ENCODE data around the gene SCAMP4. TPM values are rescaled to one million over a fixed set of nuclear protein-coding genes. Genes with fewer than 3 reads are reported as not detected.
"Not testable (repeated sequence)": the region's sequence is repeated elsewhere in the genome, so short reads cannot be mapped to it uniquely, and the experiment has no call there.

SCAMP4 gene
- total RNA-seq, 1 experiment from 2014 or later, result 38.5 TPM

GRCh38 chr19:1864480-1865171 lies 40.6 kb upstream of the SCAMP4 start:
- in situ Hi-C loops (cut with HindIII; ENCODE audit: low pct_unique_long_range_greater_than_20kb, low sequenced_read_pairs), result no loop called here
- DNase-seq (ENCODE audit: low read depth, low spot score), result peak; percentile 52

- in situ Hi-C loops (cut with HindIII; ENCODE audit: low pct_unique_long_range_greater_than_20kb, low sequenced_read_pairs), result no loop called here
- DNase-seq (ENCODE audit: low read depth, low spot score), result no peak
Measured at GRCh38 chr19:1865172-1866010, 39.8 kb upstream of the SCAMP4 start.

GRCh38 chr19:1866693-1867348 lies 38.4 kb upstream of the SCAMP4 start:
- in situ Hi-C loops (cut with HindIII; ENCODE audit: low pct_unique_long_range_greater_than_20kb, low sequenced_read_pairs), result no loop called here
- DNase-seq (ENCODE audit: low read depth, low spot score), result no peak

- in situ Hi-C loops (cut with HindIII; ENCODE audit: low pct_unique_long_range_greater_than_20kb, low sequenced_read_pairs), result no loop called here
- DNase-seq (ENCODE audit: low read depth, low spot score), result no peak
Measured at GRCh38 chr19:1867349-1867724, 37.9 kb upstream of the SCAMP4 start.

- DNase-seq (ENCODE audit: low read depth, low spot score), result no peak
- in situ Hi-C loops (cut with HindIII; ENCODE audit: low pct_unique_long_range_greater_than_20kb, low sequenced_read_pairs), result no loop called here
Measured at GRCh38 chr19:1868971-1869370, 36.2 kb upstream of the SCAMP4 start.

GRCh38 chr19:1871140-1871597 lies 34.0 kb upstream of the SCAMP4 start:
- DNase-seq (ENCODE audit: low read depth, low spot score), result no peak
- in situ Hi-C loops (cut with HindIII; ENCODE audit: low pct_unique_long_range_greater_than_20kb, low sequenced_read_pairs), result no loop called here

GRCh38 chr19:1871630-1872029 lies 33.6 kb upstream of the SCAMP4 start:
- no peak for DNase-seq (ENCODE audit: low read depth, low spot score)
- in situ Hi-C loops (cut with HindIII; ENCODE audit: low pct_unique_long_range_greater_than_20kb, low sequenced_read_pairs), result no loop called here

GRCh38 chr19:1872807-1873523 lies 32.2 kb upstream of the SCAMP4 start:
- no peak for DNase-seq (ENCODE audit: low read depth, low spot score)
- in situ Hi-C loops (cut with HindIII; ENCODE audit: low pct_unique_long_range_greater_than_20kb, low sequenced_read_pairs), result no loop called here

GRCh38 chr19:1873524-1874473 lies 31.4 kb upstream of the SCAMP4 start:
- in situ Hi-C loops (cut with HindIII; ENCODE audit: low pct_unique_long_range_greater_than_20kb, low sequenced_read_pairs), result no loop called here
- DNase-seq (ENCODE audit: low read depth, low spot score), result no peak

GRCh38 chr19:1874554-1875185 lies 30.5 kb upstream of the SCAMP4 start:
- DNase-seq (ENCODE audit: low read depth, low spot score), result no peak
- in situ Hi-C loops (cut with HindIII; ENCODE audit: low pct_unique_long_range_greater_than_20kb, low sequenced_read_pairs), result no loop called here

- in situ Hi-C loops (cut with HindIII; ENCODE audit: low pct_unique_long_range_greater_than_20kb, low sequenced_read_pairs); DNase-seq (ENCODE audit: low read depth, low spot score): not testable (repeated sequence)
Measured at GRCh38 chr19:1875265-1875645, 29.9 kb upstream of the SCAMP4 start.

- DNase-seq (ENCODE audit: low read depth, low spot score), result peak; percentile 86
- in situ Hi-C loops (cut with HindIII; ENCODE audit: low pct_unique_long_range_greater_than_20kb, low sequenced_read_pairs), result no loop called here
Measured at GRCh38 chr19:1875646-1876495, 29.3 kb upstream of the SCAMP4 start.

GRCh38 chr19:1876496-1877279 lies 28.5 kb upstream of the SCAMP4 start:
- in situ Hi-C loops (cut with HindIII; ENCODE audit: low pct_unique_long_range_greater_than_20kb, low sequenced_read_pairs); DNase-seq (ENCODE audit: low read depth, low spot score): not testable (repeated sequence)

- in situ Hi-C loops (cut with HindIII; ENCODE audit: low pct_unique_long_range_greater_than_20kb, low sequenced_read_pairs); DNase-seq (ENCODE audit: low read depth, low spot score): not testable (repeated sequence)
Measured at GRCh38 chr19:1877280-1877660, 27.9 kb upstream of the SCAMP4 start.

- DNase-seq (ENCODE audit: low read depth, low spot score); in situ Hi-C loops (cut with HindIII; ENCODE audit: low pct_unique_long_range_greater_than_20kb, low sequenced_read_pairs): not testable (repeated sequence)
Measured at GRCh38 chr19:1878583-1878982, 26.6 kb upstream of the SCAMP4 start.

Measured in SK-MEL-5 (cell line).